GM18861 (cell line): ENCODE results near the gene CDH22.

Source experiments
- ATAC-seq: cut with Tn5 transposase; IDR thresholded peaks from one replicate; pipeline ENCODE4 v1.9.1; 2021; ENCODE audit not compliant: unreplicated experiment

Gene CDH22

DNA sequence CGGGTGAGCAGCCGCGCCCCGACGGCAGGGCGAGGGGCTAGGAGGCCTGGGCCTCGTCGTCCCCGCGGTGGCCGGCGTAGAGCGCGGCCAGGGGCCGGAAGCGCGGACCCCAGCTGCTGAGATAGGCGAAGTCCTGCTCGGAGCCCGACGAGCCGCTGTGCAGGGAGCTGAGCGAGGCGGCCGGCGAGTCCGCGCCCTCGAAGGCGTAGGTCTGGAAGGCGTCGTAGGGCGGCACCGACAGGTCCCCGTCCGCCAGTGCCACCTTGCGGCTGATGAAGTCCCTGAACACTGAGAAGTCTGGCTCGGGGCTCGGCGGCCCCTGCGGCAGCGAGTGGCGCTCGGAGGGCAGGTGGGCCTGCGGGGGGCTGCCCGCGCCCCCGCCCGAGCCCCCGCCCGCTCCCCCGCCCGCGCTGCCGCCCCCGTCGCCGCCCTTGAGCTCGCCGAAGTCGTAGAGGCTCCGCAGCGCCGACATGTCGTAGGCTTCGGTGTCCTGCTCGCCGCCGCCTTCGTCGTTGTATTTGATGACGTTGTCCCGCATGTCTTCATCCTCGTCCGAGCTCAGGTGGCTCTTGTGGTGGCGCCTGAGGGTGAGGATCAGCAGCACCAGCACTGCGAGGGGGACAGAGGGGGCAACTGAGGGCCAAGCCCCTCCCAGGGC is 133.7 kb downstream of the CDH22 start:
- ATAC-seq: no peak

DNA sequence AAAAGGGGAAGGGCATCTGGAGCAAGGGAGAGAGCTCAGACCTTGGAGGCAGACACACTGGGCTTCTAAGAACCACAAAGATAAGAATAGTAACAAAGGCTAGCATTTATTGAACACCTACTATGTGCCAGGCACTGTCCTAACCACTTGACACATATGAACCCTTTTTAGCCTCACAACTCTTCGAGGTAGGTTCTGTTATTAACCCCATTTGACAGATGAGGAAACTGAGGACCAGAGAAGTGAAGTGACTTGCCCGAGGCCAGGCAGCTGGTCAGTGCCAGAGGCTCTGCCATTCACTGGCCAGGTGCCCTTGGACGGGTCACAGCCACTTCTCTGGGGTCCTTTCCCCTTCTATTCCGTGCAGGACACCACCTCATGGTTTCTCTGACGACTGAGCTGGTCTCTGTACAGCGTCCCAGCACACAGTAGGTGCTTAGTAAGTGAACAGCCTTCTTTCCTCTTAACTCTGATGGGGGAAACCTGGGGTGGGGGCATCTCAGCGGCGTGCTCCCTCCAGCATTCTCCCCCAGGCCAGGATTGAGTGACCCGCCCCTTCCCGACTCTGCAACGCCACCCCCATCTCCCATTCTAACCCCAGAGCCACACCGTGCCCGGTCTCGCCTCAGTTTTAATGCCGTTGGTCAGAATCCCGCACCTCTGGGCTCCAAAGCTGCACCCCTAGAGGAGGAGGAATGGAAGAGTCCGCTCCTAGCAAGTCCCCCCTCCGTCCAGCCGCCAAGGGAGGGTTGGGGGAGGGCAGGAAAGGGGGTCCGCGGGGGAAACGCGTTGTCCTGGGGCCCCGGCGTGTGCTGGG is 134.4 kb downstream of the CDH22 start:
- ATAC-seq: no peak

DNA sequence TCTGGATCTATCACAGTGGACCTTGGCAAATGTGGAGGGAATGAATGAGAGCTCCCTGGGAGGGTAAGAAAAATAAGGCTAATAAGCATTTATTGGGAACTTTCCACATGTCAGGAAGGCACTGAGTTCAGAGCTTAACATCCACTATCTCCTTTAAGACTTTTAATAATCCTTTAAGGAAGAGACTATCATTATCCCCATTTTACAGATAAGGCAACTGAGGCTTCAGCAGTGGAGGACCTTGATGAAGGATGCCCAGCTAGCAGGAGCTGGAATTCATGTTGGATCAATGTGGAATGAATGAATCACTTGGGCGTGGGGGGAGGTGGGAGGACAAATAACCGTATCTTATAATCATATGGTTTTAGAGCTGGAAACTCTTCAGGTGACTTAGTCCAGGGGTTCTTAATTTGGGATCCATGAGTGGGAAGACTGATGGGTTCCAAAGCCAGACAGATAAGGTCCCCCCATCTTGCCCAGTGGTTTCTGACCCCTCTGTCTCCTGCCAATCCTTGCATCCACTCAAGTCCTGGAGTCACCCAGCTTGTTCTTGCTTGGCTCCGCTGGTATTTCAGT is 135.2 kb downstream of the CDH22 start:
- ATAC-seq: no peak

DNA sequence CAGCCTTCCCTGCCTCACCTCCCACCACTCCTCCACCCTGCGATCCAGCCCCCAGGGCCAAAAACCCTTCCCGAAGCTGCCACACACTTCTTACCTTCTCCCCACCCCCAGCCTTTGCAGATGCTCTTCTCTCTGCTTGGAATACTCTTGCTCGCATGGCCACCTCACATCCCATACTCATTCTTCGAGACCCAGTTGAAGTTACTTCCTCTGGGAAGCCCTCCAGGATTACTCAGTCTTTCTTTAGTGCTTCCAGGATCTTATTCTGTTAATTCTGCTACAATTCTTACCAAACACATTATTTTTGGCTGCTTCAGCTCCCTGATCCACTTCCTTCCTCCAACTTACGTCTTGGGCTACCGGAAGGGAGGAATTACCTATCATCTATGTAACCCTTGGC is 135.8 kb downstream of the CDH22 start:
- no peak for ATAC-seq

DNA sequence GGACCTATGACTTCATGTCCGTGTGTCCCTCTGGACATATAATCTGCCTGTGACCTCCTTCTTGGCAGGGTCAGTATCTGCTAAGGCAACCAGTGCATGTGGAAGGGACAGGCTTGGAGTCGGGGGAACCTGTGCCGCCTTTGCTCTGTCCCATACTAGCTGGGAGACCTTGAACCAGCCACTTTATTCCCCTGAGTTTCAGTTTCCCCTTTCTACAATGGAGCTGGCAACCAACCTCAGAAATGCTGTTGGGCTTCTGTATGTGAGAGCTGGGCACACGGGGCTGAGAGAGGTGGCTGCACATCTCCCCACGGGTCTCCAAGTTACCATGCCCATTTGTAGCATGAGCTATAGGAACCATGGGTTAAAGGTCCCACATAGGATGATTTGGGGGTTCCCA is 136.4 kb downstream of the CDH22 start:
- ATAC-seq: no peak

DNA sequence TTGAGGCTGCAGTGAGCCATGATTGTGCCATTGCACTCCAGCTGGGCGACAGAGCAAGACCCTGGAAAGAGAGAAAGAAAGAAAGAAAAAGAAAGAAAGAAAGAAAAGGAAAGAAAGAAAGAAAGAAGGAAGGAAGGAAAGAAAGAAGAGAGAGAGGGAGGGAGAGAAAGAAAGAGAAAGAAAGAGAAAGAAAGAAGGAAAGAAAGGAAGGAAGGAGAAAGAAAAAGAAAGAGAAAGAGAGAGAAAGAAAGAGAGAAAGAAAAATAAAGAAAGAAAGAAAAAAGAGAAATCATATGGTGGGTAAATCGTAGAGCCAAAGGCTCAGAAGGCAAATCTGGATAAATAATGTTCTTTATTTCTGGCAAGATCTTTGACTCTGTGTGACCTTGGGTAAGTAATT is 136.8 kb downstream of the CDH22 start:
- no peak for ATAC-seq

DNA sequence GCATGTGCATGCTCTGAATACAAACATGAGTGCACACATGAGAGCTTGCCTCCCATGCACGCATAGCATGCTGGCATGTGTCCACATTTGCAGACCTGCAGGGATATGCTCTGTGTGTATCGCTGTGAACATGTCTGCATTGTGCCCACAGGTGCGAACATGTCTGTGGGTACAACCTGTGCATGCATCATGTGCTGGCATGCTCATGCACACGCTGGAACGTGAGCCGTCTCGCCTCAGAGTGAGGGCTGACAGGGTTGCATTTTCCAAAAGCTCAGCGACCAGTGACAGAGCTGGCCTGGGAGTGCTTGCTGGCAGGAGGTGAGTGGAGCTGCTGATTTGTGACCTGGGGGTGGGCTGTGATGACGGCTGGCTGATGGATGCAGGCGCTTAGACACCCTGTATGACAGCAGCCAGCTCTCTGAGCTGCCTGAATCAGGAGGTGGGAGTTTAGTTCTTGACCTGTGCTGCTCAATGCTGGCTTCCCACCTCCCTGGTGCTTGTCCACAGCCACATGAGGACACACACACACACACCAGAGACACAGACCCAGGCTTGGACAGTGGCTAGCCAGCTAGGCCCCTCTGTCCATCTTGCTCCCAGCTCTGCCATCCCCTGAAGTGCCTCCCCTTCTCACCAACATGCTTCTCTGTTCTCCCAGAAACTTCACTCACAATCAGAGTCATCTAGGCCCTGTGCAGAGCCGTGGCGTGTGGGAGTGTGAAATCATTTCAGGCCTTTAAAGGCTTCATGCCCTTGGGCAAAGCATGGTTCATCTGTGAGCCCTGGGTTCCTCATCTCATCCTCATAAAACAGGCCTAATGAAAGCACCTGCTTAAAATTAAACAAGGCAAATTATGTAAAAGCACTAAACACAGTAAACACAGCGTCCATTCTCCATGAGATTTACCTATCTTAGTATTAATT is 138.8 kb downstream of the CDH22 start:
- ATAC-seq: no peak

DNA sequence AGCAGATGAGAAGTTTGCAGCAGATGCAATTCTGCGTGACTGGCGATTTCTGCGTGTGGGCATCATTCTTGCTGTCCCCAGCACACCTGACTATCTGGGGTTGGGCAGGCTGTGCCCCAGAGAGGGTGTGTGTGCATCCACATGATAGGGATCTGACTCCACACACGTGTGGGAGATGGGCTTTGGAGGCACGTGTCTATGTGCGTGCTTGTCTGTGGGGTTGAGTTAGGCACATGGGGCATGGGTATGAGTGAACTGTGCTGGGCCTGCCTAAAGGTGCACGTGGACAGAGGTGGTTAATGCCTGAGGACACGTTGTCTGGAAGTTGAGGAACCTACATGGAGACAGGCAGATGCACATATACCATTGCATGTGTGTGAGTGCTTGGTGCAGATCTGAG is 139.9 kb downstream of the CDH22 start:
- ATAC-seq: no peak

DNA sequence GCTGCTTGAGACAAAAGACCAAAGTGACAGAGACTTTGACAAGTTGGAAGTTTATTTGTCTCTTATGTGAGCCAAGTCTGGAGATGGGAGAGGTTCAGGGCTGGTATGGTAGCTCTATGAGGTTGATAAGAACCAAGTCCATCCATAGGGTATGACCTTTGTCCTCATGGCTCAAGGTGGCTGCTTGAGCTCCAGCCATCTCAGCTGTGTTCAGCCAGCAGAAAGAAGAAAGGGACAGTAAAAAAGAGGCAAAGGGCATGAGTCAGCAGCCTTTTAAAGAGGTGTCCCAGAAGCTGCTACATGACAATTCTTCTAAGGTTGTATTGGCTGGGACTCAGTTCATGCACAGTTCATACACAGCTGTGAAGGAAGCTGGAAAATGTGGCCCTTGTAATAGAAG is 141.2 kb downstream of the CDH22 start:
- no peak for ATAC-seq

DNA sequence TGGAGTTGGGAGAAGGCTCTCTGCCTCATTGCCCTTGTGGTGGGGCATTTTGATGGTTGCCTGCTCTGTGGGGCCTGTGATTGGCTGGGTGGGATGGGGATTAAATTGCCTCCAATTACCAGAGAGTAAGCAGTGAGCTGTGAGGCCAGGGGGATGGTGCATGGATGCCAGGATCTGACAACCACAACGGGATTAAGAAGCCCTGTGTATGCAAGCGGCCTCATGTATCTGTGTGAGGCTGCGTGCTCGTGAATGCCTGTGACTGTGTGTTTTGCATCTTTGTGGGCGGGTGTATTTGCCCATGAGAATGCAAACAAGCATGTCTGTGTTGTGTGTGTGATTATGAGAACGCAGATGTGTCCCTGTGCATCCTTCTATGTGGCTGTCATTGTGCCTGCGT is 144.0 kb downstream of the CDH22 start:
- no peak for ATAC-seq

DNA sequence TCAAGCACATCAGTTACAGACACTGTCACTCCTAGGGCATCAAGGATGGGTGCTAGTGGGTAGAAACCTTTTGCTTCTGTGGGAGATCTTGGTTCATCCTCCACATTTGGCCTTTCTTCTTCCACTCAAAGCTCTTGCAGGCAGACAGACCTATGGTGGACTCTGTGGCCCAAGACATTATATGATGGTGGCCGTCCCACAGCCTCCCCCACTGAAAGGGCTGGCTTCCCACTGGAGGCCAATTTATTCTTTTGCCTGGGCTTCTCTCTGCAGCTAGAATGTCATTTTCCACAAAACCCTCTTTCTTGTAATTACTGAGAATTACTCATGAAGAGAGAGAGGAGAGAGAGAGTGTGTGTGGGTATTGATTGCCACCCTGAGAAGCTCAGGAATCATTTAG is 146.4 kb downstream of the CDH22 start:
- no peak for ATAC-seq

DNA sequence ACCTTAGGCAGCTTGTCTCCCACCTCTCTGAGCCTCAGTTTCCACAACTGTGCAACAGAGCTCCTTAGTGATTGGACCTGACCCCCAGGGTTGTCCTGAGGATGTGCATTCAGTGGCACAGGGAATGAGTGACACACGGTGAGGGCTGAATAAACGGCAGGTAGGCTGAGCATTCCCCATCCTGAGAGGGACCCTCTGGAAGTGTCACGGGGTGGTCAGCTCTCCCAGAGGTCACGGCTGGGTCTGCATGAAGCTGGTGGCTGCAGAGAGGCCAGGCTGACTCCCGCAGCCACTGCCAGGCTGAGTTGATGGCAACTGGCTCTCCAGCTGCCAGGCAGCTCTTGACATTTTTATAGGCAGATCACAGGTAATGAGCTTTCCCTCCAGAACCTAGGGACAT is 147.6 kb downstream of the CDH22 start:
- ATAC-seq: no peak

DNA sequence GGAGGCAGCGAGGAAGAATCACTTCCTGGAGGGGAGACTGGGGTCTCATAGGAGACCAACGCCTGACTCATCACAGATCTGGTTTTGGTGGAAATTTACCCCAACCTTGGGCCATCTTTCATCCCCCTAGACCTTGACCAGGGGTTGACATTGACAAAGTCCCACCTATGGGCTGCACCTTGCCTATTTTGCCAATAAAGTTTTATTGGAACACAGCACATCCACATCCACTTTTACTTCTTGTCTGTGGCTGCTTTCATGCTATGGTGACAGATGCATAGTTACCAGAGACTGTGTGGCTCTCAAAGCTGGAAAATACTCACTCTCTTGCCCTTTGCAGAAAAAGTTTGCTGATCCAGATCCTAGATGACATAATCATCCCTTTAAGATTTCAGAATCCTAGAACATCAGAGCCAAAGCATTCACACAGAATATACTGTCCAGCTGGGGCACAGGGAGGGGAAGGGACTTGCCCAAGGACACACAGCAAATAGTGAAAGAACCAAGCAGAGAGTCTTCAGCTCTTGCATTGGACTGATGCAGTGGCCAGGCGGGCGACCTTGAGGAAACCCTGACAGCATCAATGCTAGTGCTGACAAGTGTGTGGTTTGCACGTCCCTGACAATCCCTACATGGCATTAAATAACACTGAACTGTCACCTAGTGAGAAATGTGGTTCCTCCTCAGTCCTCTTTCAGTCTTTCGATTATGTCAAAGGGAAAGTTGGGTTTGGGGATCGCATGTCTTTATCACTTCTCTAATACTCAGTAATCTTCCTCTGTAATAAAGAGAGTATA is 149.0 kb downstream of the CDH22 start:
- ATAC-seq: no peak

DNA sequence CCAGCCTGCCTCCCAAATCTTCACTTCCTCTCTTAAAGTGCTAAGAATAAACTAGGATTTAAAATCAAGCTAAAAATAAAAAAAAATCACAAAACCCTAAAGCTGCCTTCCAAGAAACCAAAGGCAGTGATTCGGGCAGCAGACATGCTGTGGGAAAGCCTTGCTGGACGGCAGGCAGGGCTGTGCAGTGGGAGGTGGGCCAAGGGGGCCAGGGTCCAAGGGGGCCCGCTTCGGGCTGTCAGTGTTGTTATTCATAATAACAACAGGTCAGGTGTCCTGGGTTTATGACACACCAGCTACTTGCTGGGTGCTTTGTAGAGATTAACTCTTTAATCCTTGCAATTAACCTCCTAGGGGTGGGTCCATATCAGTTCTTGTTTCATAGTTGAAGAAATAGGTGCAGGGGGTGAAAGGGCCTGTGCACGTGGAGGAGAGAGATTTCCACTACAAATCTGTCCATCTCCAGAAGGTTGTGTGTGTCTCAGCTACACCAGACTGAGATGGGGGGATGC is 149.8 kb downstream of the CDH22 start:
- no peak for ATAC-seq

DNA sequence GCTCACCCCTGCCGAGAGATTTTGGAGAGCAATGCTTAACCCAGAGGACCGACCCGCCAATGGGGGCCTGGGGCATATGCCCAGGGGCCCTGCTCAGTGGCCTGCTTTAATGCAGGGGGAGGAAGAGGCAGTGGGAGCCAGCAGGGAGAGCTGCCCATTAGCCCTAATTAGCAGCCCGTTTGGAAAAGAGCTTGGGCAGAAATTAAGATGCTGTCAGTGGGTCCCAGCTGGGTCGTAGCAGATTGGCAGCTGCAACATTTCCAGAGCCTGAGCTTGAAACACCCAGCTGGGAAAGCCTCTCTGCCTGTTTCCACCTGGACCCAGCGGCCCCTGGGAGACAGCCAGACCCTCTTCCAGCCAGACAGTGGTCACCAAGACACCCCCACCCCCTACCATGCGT is 150.7 kb downstream of the CDH22 start:
- ATAC-seq: no peak

DNA sequence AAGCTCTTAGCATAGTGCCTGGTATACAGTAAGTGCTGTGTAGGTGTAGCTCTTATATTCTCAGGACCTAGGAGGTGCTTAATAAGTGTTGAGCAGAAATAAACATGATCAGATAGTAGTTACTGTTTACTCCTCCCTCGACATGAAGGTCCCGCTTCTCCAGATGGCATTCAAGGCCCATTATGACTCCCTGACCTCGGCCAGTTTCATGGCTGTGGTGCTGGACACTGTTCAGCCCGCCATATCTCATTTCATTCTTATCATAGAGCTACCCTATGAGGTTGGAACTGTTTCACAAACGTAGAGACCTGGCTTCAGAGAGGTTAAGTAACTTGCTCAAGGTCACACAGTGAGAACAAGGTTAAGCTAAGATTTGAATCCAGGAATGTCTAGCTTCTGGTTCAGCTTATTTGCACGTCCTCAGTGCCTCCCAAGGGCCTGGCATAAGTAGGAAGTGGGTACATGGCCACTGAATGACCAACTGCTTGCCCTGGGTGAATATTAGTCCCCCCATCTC is 151.2 kb downstream of the CDH22 start:
- no peak for ATAC-seq

DNA sequence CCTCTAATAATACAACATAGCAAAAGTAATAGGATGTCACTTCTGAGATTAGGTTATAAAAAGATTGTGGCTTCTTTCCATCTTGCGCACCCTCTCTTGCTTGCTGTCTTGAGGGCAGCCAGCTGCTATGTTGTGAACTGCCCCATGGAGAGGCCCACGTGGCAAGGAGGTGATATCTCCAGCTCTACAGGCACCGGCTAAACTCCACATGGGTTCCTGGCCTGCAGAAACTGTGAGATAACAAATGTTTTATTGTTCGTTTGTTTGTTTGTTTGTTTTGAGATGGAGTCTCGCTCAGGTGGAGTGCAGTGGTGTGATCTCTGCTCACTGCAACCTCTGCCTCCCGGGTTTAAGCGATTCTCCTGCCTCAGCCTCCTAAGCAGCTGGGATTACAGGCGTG is 152.2 kb downstream of the CDH22 start:
- no peak for ATAC-seq

DNA sequence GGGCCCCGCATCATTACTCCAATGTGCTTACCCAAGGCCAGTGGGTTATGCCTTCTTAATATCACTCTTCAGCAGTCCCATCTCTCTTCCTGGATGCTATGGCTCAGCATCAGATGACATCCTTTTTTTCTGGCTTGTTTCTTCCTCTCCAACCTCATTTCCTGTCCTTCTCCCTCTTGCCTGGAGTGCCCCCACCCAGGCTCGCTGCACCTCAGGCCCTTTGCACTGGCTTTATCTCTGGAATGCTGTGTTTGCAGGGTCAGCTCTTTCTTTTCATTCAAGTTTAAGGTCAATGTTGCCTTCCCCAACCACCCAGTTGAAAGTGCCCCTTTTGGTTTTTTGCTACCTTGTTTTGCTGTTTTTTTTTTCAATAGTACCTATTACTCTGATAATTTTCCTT is 153.5 kb downstream of the CDH22 start:
- ATAC-seq: no peak

DNA sequence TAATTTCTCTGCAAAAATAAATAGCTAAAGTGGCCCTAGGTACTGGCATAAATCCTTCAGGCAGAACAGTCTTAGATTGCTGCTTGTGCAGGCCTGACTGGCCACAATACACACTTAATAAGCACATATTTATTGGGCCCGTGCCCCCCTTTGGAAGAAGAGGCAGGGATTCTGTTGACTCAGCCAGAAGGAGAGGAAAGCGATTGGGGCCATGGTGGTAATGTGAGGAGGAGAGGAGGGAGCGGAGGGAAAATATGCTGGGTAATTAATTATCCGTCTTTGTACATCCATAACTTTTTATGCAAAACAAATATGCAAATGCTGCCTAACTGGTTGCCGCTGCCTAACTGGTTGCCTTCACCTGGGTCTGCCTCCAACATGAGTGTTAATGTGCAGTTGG is 154.0 kb downstream of the CDH22 start:
- ATAC-seq: no peak
